Gastroesophageal sphincter (tissue), 4 donors: Measurements from ENCODE around the gene PI3. TPM values are rescaled to one million over a fixed set of nuclear protein-coding genes. Genes with fewer than 3 reads are reported as not detected.
"Not testable (repeated sequence)": the region's sequence is repeated elsewhere in the genome, so short reads cannot be mapped to it uniquely, and the experiment has no call there.

Experiments
- ATAC-seq: fragments of 150-250 bp; one replicate; pipeline ENCODE4 v1.9.1; 2016; ENCODE audit warnings: mild to moderate bottlenecking, moderate library complexity
- H3K27ac ChIP-seq, 4 donors: fragments of 200-600 bp; sonication (generic) in 3 of 4; 1 replicate in 3 of 4; 2 replicates in 1 of 4; pipeline ENCODE4 v1.5.1; 2016 to 2019
- H3K27me3 ChIP-seq: fragments of 200-600 bp; sonication (generic); one replicate; pipeline ENCODE4 v1.5.1; 2019
- H3K36me3 ChIP-seq, 2 donors: fragments of 200-600 bp; sonication (generic); one replicate each; pipeline ENCODE4 v1.5.1; 2019; ENCODE audit warnings: control low read depth in 1 of 2
- H3K4me1 ChIP-seq, 3 donors: fragments of 200-600 bp; sonication (generic); 1 replicate in 2 of 3; 2 replicates in 1 of 3; pipeline ENCODE4 v1.5.1; 2016 to 2019; ENCODE audit warnings: control low read depth in 2 of 3
- H3K4me3 ChIP-seq, 2 donors: fragments of 200-600 bp; sonication (generic); one replicate each; pipeline ENCODE4 v1.5.1; 2019; ENCODE audit warnings: mild to moderate bottlenecking in 1 of 2, moderate library complexity in 1 of 2
- H3K9me3 ChIP-seq, 3 donors: fragments of 200-600 bp; sonication (generic); one replicate each; pipeline ENCODE4 v1.5.1; 2017 to 2019; ENCODE audit warnings: control low read depth in 2 of 3
- EP300 ChIP-seq: sonication (generic); formaldehyde crosslinking; IDR thresholded peaks from one replicate; pipeline ENCODE4 v1.6.1; 2017; ENCODE audit warnings: antibody characterized with exemption, mild to moderate bottlenecking
- POLR2A ChIP-seq, 2 donors: fragments of 450-650 bp; IDR thresholded peaks; one replicate each; pipeline ENCODE4 v1.6.1; 2017; ENCODE audit warnings: antibody characterized with exemption in 2 of 2, mild to moderate bottlenecking in 2 of 2, moderate library complexity in 1 of 2
- POLR2AphosphoS5 ChIP-seq: sonication (generic); formaldehyde crosslinking; IDR thresholded peaks from one replicate; pipeline ENCODE4 v1.6.1; 2017; ENCODE audit warnings: antibody characterized with exemption
- WGBS, 2 donors: methylation state at CpG; one replicate each; pipeline ENCODE4 v1.1.5; 2018; ENCODE audit warnings: low coverage in 1 of 2; 5-methylcytosine and 5-hydroxymethylcytosine counted together
- total RNA-seq, 4 donors: library from RNA; depleted of rRNA; stranded (reverse); fragments of >200 nt; gene quantifications; one replicate each; pipeline ENCODE4 v1.1.0, GENCODE V29; 2016
- TF ChIP-seq, protein P1 (sequence below), 4 experiments: fragments of 200-600 bp in 2 of 4; fragments of 450-650 bp in 2 of 4; sonication (generic) in 1 of 4; IDR thresholded peaks; one replicate each; pipeline ENCODE4 v1.5.1; 2017 to 2019; ENCODE audit warnings: antibody characterized with exemption in 4 of 4, mild to moderate bottlenecking in 2 of 4, moderate library complexity in 2 of 4

PI3 gene
- total RNA-seq, 4 donors from 2014 or later: 2.0 to 33.7 (median 4.5) TPM; not detected in 1

DNA sequence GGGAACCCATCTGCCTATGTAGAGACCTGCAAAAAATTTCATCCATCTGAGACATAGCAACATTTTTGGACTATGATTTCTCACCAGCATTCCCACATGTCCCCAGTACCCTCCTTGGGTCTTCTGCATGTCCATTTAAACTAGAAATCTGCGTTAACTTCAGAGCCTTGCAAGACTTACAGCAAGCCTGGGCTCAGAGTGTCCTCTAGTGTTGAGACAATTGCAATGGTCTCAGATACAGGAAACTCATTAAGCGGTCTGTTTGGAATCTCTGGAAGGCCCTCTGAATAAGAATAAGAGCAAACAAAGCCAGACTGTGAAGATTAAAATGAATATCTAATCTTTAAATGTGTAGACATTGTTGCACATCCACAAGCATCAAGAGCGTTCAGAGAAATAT lies 20.5 kb upstream of the PI3 start:
- 42 to 100% methylated on average over 1 to 3 of the region's 3 CpGs for WGBS, 2 donors
- peaks cover 22% of the 10 kb centered on the region for H3K27me3 ChIP-seq
- H3K4me3 ChIP-seq: no peak overlapping the region
- ATAC-seq: no peak
- peaks cover 0 to 17% (median 0%) of the 10 kb centered on the region in 3 donors for H3K9me3 ChIP-seq
- H3K36me3 ChIP-seq: no peaks in the 10 kb centered on the region
- no peaks in the 10 kb centered on the region for H3K4me1 ChIP-seq
- no peak overlapping the region for H3K27ac ChIP-seq
- TF ChIP-seq POLR2A (IDR thresholded peaks at IDR 0.05) (no peak), EP300 (no peak), POLR2AphosphoS5 (no peak)
- TF ChIP-seq, protein P1, sequence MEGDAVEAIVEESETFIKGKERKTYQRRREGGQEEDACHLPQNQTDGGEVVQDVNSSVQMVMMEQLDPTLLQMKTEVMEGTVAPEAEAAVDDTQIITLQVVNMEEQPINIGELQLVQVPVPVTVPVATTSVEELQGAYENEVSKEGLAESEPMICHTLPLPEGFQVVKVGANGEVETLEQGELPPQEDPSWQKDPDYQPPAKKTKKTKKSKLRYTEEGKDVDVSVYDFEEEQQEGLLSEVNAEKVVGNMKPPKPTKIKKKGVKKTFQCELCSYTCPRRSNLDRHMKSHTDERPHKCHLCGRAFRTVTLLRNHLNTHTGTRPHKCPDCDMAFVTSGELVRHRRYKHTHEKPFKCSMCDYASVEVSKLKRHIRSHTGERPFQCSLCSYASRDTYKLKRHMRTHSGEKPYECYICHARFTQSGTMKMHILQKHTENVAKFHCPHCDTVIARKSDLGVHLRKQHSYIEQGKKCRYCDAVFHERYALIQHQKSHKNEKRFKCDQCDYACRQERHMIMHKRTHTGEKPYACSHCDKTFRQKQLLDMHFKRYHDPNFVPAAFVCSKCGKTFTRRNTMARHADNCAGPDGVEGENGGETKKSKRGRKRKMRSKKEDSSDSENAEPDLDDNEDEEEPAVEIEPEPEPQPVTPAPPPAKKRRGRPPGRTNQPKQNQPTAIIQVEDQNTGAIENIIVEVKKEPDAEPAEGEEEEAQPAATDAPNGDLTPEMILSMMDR (IDR thresholded peaks at IDR 0.05): no peak

GRCh38 chr20:45154794-45155193 lies 19.9 kb upstream of the PI3 start:
- H3K4me3 ChIP-seq, H3K36me3 ChIP-seq, H3K27ac ChIP-seq, H3K4me1 ChIP-seq, ATAC-seq: not testable (repeated sequence)
- 90 to 100% methylated on average over 1 of the region's 1 CpG for WGBS, 2 donors
- peaks cover 0 to 21% (median 0%) of the 10 kb centered on the region in 3 donors for H3K9me3 ChIP-seq
- peaks cover 17% of the 10 kb centered on the region for H3K27me3 ChIP-seq

GRCh38 chr20:45156713-45157112 lies 18.0 kb upstream of the PI3 start:
- WGBS, 2 donors: 29 to 41% methylated on average over 1 to 2 of the region's 2 CpGs
- ATAC-seq: no peak
- no peaks in the 10 kb centered on the region for H3K4me1 ChIP-seq
- H3K27ac ChIP-seq: no peak overlapping the region
- TF ChIP-seq POLR2AphosphoS5 (no peak), EP300 (no peak), POLR2A (IDR thresholded peaks at IDR 0.05) (no peak)
- TF ChIP-seq, protein P1 (IDR thresholded peaks at IDR 0.05): no peak
- peaks cover 16% of the 10 kb centered on the region for H3K27me3 ChIP-seq
- peaks cover 0 to 32% (median 0%) of the 10 kb centered on the region in 3 donors for H3K9me3 ChIP-seq
- H3K36me3 ChIP-seq: no peaks in the 10 kb centered on the region
- H3K4me3 ChIP-seq: no peak overlapping the region

- 13% methylated on average over 1 of the region's 1 CpG; no CpG with 5 or more reads in 1 of the 2 donors for WGBS, 2 donors
- H3K27me3 ChIP-seq: peaks cover 15% of the 10 kb centered on the region
- no peaks in the 10 kb centered on the region for H3K4me1 ChIP-seq
- H3K36me3 ChIP-seq: no peaks in the 10 kb centered on the region
- ATAC-seq: no peak
- no peak overlapping the region for H3K27ac ChIP-seq
- peaks cover 0 to 43% (median 0%) of the 10 kb centered on the region in 3 donors for H3K9me3 ChIP-seq
- TF ChIP-seq, protein P1 (IDR thresholded peaks at IDR 0.05): no peak
- no peak for TF ChIP-seq POLR2A (IDR thresholded peaks at IDR 0.05)
- TF ChIP-seq EP300: no peak
- no peak for TF ChIP-seq POLR2AphosphoS5
- H3K4me3 ChIP-seq: no peak overlapping the region
Measured at GRCh38 chr20:45157962-45158361, 16.7 kb upstream of the PI3 start.

DNA sequence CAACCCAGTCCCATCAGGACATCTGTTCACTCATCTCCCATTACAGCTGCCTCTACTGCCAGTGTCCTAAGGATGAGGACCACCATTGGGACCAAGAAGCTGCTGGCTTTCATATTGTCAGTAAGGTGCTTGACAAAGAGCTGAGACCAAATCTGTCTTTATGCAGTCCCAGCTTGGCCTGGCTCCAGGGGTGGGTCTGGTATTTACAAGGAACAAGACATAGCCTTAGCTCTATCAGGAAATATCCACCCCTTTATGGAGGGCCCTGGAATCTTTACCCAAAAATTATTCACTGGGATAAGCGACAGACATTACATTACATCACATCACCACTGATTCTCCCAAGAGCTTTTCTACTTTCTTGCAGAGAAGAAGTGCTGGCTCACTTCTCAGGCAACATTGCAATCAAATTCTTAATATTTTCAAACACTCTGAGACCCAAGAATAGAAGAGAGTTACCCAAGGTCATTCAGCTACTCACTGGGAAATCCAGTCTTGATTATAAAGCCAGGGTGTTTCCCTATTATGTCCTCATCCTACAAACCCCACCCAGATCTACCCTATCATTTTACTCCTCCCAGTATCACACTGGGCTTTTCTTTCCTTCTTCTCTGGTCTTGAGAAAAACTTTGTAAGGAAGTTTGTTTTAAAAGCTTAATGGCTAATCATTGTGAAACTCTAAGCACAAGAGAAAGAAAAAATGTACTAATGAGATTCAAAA lies 11.5 kb upstream of the PI3 start:
- Histone ChIP-seq H3K9me3 (peaks cover 0 to 58% (median 0%) of the 10 kb centered on the region in 3 donors), H3K36me3 (no peaks in the 10 kb centered on the region), H3K27ac (no peak overlapping the region), H3K4me3 (no peak overlapping the region), H3K27me3 (no peaks in the 10 kb centered on the region), H3K4me1 (no peaks in the 10 kb centered on the region)
- TF ChIP-seq POLR2AphosphoS5 (no peak), EP300 (no peak), POLR2A (IDR thresholded peaks at IDR 0.05) (no peak)
- TF ChIP-seq, protein P1 (IDR thresholded peaks at IDR 0.05): no peak
- 67 to 88% methylated on average over 1 of the region's 1 CpG for WGBS, 2 donors
- no peak for ATAC-seq
